HG03097 (cell line): ENCODE measurements around the gene TRAPPC3L.
"Not testable (repeated sequence)": the region's sequence is repeated elsewhere in the genome, so short reads cannot be mapped to it uniquely, and the experiment has no call there.

Source experiments
- ATAC-seq: cut with Tn5 transposase; IDR thresholded peaks from one replicate; pipeline ENCODE4 v1.9.1; 2021; ENCODE audit not compliant: unreplicated experiment, low FRiP score

The TRAPPC3L gene

DNA sequence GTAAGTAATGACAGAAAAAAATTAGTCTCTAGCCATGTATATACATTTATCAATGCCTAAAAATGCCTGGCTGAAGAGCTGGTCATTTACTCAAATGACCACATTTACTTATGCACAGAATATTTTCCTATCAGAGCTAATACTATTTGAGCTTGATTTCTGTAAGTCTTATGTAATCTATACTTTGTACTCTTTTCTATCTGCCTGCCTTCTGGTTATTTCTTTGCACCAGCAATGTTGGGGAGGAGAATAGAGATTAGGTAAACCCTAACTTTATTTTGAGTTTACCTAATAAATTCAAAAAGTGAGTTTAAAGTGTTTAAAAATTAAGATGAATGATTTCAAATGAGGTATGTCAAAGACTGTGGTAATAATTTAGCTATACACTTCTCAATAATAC is 30.3 kb downstream of the TRAPPC3L start:
- ATAC-seq: no peak

DNA sequence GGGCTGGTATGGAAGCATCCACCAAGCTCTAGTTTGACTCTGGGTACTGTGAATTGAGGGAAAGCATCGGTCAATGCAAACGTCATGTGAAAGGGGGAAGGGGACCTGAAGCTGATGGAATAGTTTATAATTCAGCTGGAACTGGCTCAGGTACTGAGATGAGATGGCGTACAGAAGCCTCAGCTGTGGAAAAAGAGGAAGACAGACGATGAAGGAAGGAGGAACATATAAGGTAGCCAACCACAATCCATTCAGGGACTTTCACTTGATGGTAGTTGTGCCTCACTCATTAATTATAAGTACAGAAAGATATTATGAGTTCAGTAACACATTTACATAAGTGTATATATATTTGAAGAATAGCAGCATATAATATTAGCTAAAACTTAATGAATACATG is 31.4 kb downstream of the TRAPPC3L start:
- no peak for ATAC-seq

DNA sequence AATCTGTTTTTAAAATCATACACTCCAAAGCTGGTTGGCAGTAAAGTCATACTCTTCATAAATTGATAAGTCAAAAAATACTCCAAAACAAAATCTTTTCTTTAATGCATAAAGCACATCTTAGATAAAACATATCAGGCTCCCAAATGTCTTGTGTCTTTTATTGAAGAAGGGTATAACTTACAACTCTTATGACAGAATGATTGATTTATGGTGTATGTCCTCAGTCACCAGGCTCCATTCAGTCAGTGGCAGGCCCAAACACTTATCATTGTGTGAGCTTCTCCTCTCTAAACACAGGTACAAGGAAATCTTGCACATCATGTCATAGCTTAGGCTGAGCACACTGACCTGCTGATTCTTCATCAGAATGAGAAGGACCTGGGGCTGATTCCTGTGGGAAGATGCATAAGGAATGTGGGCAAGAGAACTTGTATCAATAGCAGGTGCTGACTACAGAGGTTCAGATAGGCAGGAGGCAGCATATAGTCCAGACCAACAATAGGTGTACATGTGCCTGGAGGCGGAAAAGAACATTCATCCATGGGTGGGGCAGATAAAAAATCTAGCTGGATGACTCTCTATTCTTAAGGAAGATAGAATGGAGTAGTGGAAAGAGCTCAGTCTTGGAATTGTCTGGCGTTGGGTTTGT is 32.1 kb downstream of the TRAPPC3L start:
- ATAC-seq: no peak

DNA sequence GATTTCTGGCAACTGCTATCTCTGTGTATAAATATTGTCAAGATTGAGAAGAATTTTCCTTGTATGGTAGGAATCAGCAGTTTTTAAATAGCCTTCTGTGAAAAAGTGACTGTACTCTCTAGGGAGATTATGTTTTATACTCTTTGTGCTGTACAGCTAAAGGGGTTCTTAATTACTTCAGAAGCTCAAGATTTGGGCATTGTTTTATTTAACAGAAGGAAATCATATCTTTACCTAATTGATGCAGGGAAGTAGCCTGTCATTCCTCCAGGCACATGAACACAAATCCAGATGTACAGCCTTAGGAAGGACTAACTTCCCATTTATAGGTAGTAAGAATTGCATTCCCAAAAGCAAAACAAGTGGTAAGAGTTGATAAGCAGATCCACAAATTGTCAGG is 32.8 kb downstream of the TRAPPC3L start:
- no peak for ATAC-seq

DNA sequence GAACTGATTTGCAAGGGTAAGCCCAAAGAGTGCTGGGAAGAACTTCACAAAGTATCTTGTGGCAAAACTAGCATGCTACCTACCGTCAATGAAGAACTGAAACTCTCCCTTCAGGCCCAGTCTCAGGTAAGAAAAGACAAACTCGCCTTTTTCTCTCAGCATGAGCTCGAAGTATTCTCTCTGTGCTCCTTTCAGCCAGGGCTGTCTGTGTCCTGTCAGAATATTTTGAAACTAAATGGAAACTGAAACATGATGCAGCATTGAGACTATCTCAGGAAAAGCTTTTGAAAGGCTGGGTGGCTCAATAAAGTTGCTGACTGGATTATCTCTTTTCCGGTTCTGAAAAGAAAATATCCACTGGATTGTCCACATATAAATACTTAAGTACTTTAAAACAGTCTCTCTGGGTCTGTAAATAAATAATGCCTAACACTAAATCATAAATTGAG is 33.3 kb downstream of the TRAPPC3L start:
- peak; percentile 76 for ATAC-seq

DNA sequence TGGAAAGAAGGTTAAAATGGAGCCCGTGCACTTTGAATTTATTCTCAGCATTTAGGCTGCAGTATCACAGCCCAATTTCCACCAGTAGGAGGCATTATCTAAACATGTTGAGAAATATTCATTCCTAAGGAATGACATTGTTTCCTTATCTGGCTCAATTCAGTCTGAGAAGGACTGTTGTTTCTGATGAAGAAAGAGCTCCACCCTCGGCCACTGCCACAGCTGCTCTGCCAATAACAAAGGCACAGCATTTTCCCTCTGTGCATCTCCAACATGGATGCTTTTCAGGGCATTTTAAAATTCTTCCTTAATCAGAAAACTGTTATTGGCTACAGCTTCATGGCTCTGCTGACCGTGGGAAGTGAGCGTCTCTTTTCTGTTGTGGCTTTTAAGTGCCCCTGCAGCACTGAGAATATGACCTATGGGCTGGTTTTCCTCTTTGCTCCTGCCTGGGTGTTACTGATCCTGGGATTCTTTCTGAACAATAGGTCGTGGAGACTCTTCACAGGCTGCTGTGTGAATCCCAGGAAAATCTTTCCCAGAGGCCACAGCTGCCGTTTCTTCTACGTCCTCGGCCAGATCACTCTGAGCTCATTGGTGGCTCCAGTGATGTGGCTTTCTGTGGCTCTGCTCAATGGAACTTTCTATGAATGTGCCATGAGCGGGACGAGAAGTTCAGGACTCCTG is 33.9 kb downstream of the TRAPPC3L start, which contains the start of gene CALHM5:
Gene CALHM5, plus strand, starts transcription at position 216 of the 687 bp plus-strand sequence. Its CDS starts 58 bp downstream, at position 274.
- no peak for ATAC-seq

DNA sequence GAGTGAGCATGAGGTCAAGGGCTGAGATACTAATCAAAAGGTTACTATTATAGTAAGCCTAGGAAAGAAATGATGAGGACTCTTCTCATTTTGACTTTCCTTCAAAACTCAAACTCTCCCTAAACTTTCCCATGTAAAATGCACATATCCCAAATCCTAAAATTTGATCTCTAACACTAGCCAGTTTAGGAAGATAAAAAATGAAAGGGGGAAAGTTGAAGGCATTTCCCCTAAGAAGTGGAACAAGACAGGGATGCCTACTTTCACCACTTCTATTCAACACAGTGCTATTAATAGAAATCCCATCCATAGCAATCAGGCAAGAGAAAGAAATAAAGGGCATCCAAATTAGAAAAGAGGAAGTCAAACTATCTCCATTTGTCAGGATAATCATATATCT is 37.0 kb downstream of the TRAPPC3L start:
- no peak for ATAC-seq

DNA sequence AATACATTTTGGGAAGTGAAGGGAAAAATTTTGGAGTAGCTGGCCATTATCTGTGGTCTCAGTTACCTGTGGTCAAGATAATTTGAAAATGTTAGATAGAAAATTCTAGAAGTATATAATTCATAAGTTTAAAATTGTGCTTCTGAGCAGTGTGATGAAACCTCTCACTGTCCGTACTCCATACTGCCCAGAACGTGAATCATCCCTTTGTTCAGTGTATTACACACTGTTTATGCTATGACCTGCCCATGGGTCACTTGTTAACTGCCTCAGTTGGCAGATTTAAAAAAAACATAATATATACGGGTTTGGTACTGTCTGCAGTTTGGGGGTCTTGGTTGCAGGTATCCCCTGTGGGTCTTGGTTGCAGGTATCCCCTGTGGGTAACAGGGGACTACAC is 38.2 kb downstream of the TRAPPC3L start:
- ATAC-seq: no peak

DNA sequence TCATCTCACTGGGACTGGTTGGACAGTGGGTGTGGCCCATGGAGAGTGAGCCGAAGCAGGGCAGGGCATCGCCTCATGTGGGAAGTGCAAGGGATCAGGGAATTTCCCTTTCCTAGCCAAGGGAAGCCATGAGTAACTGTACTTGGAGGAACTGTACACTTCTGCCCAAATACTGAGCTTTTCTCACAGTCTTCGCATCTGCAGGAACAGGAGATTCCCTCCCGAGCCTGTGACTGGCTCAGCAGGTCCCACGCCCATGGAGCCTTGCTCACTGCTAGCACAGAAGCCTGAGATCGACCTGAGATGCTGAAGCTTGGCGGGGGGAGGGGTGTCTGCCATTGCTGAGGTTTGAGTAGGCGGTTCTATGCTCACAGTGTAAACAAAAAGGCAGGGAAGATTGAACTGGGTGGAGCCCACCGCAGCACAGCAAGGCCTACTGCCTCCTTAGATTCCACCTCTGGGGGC is 44.5 kb downstream of the TRAPPC3L start:
- ATAC-seq: no peak

DNA sequence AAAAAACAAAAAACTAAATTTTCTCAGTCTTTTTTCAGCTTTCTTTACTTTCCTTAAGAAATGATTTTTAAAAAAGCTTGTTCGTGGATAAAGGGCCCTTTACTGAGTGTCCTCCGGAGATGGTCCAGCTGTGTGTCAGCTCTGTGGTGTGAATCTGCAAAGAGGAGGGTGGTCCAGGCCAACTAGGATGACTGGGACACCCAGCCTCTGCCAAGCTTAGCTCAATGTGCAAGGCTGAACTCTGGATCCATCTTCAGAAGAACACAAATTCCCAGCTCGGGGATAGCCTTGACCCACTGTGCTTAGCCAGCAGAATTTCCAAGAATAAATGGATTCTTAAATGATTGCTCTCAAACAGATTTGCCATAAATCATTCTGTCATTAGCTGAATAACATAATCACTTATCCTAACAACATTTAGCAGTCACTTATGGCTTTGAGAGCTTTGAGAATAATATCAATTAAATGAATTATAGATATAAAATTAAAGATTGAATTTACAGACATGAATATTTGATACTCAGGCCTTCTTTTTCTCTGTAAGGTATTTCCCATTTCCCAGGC is 48.3 kb downstream of the TRAPPC3L start:
- ATAC-seq: no peak

DNA sequence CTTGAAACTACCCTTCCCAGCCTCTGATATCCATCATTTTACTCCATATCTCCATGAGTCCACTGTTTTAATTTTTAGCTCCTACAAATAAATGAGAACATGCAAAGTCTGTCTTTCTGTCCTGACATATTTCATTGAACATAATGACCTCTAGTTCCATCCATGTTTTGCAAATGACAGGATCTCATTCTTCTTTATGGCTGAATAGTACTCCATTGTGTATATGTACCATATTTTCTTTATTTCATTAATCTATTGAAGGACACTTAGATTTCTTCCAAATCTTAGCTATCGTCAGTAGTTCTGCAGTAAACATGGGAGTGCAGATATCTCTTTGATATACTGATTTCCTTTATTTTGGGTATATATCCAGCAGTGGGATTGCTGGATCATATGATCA is 50.3 kb downstream of the TRAPPC3L start:
- ATAC-seq: not testable (repeated sequence)

DNA sequence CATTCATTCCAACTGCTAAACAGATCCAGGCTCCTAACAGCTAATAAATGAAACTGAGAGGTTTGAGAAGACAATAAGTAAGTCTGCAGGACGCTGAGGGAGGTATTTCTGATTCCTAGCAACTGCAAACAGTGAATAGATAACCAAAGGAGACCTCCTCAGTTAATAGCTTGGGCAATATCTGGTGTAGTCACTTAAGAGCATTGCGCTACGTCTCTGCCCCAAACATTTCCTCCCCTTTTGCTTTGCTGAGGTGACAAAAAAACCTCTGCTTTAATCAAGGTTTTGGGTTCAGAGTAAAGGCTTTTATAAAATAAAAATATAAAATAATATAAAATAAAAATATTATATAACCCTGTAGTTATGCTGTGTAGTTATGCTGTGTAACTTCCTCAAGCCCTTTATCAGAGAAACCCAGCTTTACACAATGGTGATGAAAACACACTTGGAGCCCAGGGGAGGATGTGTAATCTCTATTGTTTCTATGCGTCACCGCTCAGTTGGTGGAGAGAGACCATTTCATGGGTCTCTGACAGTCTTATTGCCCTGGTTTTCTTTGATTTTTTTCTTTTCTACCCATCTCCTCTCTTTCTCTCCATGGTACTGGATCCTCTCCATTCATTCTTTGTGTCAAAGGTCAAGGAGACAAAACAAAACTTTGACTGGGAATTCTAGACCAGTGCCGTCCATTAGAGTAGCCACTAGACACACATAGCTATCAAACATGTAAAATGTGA is 53.0 kb downstream of the TRAPPC3L start:
- no peak for ATAC-seq

DNA sequence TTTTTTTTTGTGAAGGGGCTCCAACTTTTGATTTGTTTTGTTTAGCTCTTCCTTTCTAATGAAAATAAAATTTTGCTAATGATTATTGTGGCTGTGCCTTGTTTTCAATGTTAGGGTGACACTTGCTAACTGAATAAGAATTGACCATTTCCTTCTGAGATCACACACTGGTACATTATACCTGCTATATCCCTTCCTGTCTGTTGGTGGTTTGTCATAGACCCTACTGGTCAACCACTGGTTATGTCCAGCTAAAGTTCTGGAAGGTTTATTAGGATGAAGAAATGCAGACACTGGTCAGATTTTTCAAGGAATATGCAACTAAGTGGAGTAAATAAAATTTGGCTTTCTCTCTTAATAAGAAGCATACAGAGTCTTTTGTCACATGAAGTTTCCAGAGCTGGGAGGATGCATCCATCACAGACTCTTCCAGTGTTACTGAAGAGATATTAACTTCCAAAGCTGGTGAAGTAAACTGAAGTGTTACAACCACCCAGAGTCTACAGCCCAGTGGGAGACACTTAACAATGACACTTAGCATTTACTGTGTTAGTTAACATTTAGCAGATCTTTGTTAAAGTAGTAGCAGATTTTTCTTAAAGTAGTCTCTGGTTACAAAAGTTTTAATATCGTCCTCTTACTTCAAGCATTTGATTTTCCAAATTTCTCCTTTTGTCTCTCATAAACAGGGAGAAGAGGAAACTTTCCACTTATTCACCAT is 53.7 kb downstream of the TRAPPC3L start:
- no peak for ATAC-seq

DNA sequence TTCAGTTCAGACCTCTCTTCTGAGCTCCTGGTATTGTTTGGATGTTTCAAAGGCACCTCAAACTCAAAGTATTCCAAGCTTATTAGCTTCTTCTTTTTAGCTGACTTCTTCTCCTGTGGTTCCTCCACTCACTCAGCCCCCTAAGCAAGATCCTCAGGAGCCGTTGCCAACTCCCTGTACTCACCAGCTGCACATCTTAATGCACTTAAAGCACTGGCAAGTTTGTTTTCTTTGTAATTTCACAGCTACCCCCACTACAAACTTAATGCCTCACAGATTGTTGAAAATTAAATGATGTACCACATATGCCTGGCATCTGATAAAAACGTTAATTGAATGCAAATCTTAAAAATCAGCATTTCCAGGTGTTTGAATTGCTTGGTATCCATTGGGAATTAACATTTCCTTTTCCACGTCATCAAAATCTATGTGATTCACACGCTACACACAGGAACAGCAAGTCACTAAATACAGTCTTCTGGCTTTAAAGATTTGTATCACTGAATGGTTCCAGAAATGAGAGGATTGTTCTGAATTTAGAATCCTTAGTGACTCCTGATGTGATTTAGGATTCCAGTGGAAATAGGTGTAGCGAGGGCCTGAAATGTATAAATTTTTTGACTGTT is 59.8 kb downstream of the TRAPPC3L start:
- ATAC-seq: no peak

DNA sequence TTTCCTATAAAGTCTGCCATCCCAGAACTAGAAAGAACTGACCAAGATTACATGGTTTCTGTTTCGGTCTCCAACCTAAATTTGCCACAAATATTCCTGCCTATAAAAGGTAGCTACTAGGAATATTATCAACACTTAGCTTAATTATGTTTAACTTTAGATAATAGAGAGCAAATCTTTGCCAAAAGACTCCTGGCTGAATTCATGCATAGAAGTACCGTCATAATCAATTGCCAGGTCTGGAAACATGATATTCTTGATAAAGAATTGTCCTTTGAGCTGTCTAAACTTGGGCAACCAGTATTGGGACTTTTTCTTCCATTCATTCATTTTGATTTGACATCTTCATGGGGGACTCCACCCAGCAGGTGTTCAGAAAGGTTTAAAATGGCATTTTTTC is 61.9 kb downstream of the TRAPPC3L start:
- ATAC-seq: no peak

DNA sequence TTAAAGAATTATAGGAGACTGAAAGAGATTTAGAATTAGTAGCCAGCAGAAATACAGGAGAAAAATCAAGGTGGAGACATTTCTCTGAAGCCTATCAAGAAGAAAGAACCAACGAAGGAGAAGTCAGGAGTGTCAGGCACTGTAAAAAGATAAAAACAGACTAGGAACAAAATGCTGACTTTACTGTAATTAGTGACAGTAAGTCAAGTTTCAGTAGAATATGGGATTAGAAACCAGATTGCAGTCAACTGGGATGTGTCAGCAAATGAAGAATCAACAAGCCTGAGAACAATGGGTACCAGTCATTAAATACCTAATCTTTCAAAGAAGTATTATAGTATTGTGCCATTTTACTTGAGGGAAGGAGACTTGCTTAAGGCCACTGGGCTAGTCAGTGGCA is 62.7 kb downstream of the TRAPPC3L start:
- no peak for ATAC-seq

DNA sequence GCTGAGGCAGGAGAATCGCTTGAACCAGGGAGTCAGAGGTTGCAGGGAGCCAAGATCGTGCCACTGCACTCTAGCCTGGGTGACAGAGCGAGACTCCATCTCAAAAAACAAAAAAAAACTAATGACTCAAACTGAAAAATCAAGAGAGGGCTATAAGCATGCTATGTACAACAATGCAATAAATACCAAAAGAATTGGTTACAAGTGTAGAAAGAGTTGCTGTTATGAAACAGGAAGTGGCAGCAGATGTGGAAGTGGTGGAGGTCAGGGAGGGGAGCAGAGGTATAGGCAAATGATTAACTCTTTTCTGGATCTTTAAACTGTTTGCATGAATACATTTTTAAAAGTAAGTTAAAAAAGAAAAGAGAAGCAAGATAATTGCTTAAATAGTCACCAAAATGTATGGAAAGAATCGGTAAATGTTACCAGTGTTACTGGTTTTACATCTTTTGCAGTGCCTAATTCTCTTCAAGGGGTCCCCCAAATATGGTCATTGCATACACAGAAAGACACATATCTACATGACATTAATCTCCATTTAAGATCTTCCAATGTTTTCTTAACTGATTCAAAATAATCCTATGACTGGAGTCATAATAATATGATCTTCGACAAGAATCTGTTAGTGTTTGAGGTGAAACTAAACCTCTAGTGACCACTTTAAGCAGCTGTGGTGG is 69.3 kb downstream of the TRAPPC3L start:
- ATAC-seq: peak; percentile 100

DNA sequence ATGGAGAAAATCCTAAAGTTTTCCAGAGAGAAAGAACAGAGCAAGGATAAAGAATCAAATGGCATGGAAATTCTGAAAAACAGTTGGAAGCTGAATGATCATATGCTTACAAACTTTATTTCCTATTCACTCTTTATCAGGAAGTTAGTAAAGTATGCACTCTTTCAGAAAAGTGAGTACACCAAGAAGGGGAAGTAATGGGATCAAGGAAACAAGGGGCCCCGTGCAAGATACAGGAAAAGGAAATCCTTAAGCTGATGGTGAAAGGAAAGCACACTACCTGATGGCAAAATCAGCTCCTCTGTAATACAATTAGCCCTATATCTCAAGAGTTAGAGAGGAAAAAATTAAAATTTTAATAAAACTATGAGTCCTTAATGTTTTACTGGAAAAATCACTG is 70.3 kb downstream of the TRAPPC3L start:
- no peak for ATAC-seq

DNA sequence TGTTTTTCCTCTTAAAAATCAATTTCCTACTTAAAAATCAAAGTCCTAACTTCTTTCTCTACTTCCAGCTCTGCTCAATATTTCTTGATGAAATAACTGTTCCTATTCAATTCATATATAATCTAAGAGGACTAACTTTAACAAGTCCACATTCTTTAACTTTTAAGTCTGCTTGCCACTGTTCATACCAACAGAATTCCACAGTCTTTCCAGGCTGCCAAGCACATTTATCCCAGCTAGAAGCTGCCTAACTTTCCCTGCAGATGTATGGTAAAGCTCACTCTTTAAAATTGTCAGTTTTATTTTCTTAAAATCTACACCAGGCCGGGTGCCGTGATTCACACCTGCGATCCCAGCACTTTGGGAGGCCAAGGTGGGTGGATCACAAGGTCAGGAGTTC is 72.8 kb downstream of the TRAPPC3L start:
- ATAC-seq: no peak

DNA sequence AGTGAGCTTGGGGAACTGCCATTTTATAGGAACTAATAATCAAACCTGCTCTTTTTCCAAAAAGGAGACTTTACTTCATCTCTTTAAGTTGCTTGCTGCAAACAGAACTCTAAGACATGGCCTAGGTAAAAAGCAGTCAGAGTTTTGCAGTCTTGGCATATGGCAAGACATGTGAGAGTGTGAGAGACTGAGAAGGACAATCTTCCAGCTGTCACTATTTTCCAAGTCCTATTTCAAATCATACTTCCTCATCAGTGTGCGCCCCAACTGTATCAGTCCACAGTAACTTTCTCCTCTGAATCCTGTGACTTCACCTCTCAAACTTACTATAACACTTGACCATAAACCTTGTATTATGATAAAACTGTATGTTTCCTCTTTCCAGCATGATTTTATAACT is 74.0 kb downstream of the TRAPPC3L start:
- ATAC-seq: no peak
